Keratinocyte (primary cell): ENCODE results near the gene TMEM87A. TPM values are rescaled to one million over a fixed set of nuclear protein-coding genes. Genes with fewer than 3 reads are reported as not detected.

ENCODE experiments used
- DNase-seq: peaks from one replicate; pipeline ENCODE4 v3.0.0-alpha.2; 2011; ENCODE audit warnings: low read depth, missing footprints, low spot score
- FAIRE-seq: peaks from 2 replicates; lab custom pipeline; 2011; peaks lifted over from hg19 to GRCh38; lab: Jason Lieb, UNC
- H2AFZ ChIP-seq: 2 replicates; pipeline ENCODE4 v1.6.0; 2012; ENCODE audit warnings: low read length, control low read depth, inconsistent platforms; ENCODE audit not compliant: control insufficient read depth
- H3K27ac ChIP-seq: 2 replicates; pipeline ENCODE4 v1.5.1; 2011; ENCODE audit warnings: low read length; ENCODE audit not compliant: control insufficient read depth, insufficient read depth
- H3K27me3 ChIP-seq: 3 replicates; pipeline ENCODE4 v1.6.0; 2011; ENCODE audit warnings: low read length; ENCODE audit not compliant: control insufficient read depth, insufficient read depth; ENCODE audit errors: extremely low read depth
- H3K36me3 ChIP-seq, 2 experiments: 2 replicates in 1 of 2; 3 replicates in 1 of 2; pipeline ENCODE4 v1.5.1; 2011; ENCODE audit warnings: low read length in 2 of 2, mild to moderate bottlenecking in 1 of 2; ENCODE audit not compliant: control insufficient read depth in 2 of 2, insufficient read depth in 2 of 2; ENCODE audit errors: extremely low read depth in 1 of 2
- H3K4me1 ChIP-seq: 3 replicates; pipeline ENCODE4 v1.5.1; 2011; ENCODE audit warnings: low read length; ENCODE audit not compliant: control insufficient read depth, insufficient read depth; ENCODE audit errors: extremely low read depth
- H3K4me2 ChIP-seq: 3 replicates; pipeline ENCODE4 v1.6.0; 2011; ENCODE audit warnings: low read depth, low read length; ENCODE audit not compliant: control insufficient read depth, insufficient read depth; ENCODE audit errors: extremely low read depth
- H3K4me3 ChIP-seq, 3 experiments: fragments of 200-600 bp in 1 of 3; sonication (generic) in 1 of 3; 2 replicates in 2 of 3; 3 replicates in 1 of 3; pipeline ENCODE4 v1.5.1; 2011 to 2016; ENCODE audit warnings: low read length in 3 of 3, mild to moderate bottlenecking in 3 of 3, control low read depth in 2 of 3, inconsistent platforms in 1 of 3, low read depth in 1 of 3, mixed read lengths in 1 of 3, mixed run types in 1 of 3, moderate library complexity in 1 of 3; ENCODE audit not compliant: control insufficient read depth in 2 of 3, insufficient read depth in 2 of 3; ENCODE audit errors: extremely low read depth in 1 of 3
- H3K79me2 ChIP-seq: 2 replicates; pipeline ENCODE4 v1.6.0; 2012; ENCODE audit warnings: low read length; ENCODE audit not compliant: control insufficient read depth, insufficient read depth
- H3K9ac ChIP-seq: 3 replicates; pipeline ENCODE4 v1.6.0; 2011; ENCODE audit warnings: low read length; ENCODE audit not compliant: control insufficient read depth, insufficient read depth; ENCODE audit errors: extremely low read depth
- H3K9me1 ChIP-seq: 3 replicates; pipeline ENCODE4 v1.6.0; 2011; ENCODE audit warnings: low read length; ENCODE audit not compliant: control insufficient read depth, insufficient read depth; ENCODE audit errors: extremely low read depth
- H3K9me3 ChIP-seq: 2 replicates; pipeline ENCODE4 v1.5.1; 2012; ENCODE audit warnings: low read depth, low read length; ENCODE audit not compliant: control insufficient read depth
- H4K20me1 ChIP-seq: 3 replicates; pipeline ENCODE4 v1.6.0; 2011; ENCODE audit warnings: low read length; ENCODE audit not compliant: control insufficient read depth, insufficient read depth; ENCODE audit errors: extremely low read depth
- EZH2 ChIP-seq: IDR thresholded peaks from one replicate; pipeline ENCODE4 v1.6.1; 2012; ENCODE audit warnings: inconsistent platforms, mild to moderate bottlenecking, low read length, moderate library complexity
- dilution Hi-C: fragments of 300-500 bp; cut with MboI; formaldehyde crosslinking; loops from one replicate; pipeline ENCODE4 v1.7.0; 2020; ENCODE audit warnings: low sequenced_read_pairs; ENCODE audit not compliant: extremely low pct_ligation_motif_present
- polyA plus RNA-seq, 5 experiments: library from polyadenylated mRNA; depleted of rRNA in 3 of 5; stranded (reverse) in 3 of 5; stranded (forward) in 1 of 5; unstranded in 1 of 5; fragments of >200 nt; gene quantifications; 1 replicate in 1 of 5; 2 replicates in 3 of 5; 3 replicates in 1 of 5; pipeline versions ENCODE4 v1.2.1 to v1.2.3, GENCODE V29; 2011 to 2012; ENCODE audit warnings: missing spikeins in 2 of 5, low read depth in 1 of 5, low replicate concordance in 1 of 5
- TF ChIP-seq, protein P1 (sequence below), 3 experiments: IDR thresholded peaks in 1 of 3; conservative IDR thresholded peaks in 1 of 3; optimal IDR thresholded peaks in 1 of 3; 2 replicates in 2 of 3; 3 replicates in 1 of 3; pipeline versions ENCODE3 to v1.5.1; 2011; ENCODE audit warnings: low read length in 3 of 3, mild to moderate bottlenecking in 3 of 3, moderate library complexity in 2 of 3, control low read depth in 1 of 3, inconsistent platforms in 1 of 3; ENCODE audit not compliant: insufficient read depth in 2 of 3; ENCODE audit errors: extremely low read depth in 1 of 3

TMEM87A gene
- polyA plus RNA-seq, 1 donor (not counting 4 experiments of a cell fraction or from before 2014, with no cell fraction given) = 43.7 TPM

DNA sequence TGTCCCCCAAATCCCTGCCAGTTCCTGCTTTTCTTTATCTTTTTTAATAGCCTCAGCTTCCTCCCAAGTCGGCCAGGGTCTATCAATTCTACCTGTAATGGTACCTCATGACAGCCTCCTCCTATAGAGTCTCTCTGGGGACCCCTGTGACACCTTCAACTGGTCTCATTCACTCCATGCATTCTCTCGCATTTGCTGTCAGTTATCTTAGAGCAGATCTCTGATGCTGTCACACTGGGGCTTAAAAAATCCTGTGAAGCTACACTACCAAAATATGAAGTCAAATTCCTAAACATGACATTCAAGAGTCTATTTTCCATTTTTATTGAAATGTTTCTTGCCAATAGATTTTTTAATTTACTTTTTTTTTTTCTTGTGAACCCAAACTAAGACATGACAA, 70.6 kb downstream of the TMEM87A start:
- Histone ChIP-seq H3K27me3 (no peaks in the 10 kb centered on the region), H2AFZ (no peak overlapping the region), H3K36me3 (peaks cover 0 to 1% of the 10 kb centered on the region in 2 experiments), H3K4me3 (no peak overlapping the region), H3K27ac (no peak overlapping the region), H3K4me1 (peaks cover 8% of the 10 kb centered on the region), H3K9ac (no peak overlapping the region), H3K9me3 (no peaks in the 10 kb centered on the region), H3K4me2 (no peak overlapping the region), H3K9me1 (peaks cover 4% of the 10 kb centered on the region), H4K20me1 (no peaks in the 10 kb centered on the region), H3K79me2 (peaks cover 35% of the 10 kb centered on the region)
- dilution Hi-C loops = no loop called here
- TF ChIP-seq, protein P1, sequence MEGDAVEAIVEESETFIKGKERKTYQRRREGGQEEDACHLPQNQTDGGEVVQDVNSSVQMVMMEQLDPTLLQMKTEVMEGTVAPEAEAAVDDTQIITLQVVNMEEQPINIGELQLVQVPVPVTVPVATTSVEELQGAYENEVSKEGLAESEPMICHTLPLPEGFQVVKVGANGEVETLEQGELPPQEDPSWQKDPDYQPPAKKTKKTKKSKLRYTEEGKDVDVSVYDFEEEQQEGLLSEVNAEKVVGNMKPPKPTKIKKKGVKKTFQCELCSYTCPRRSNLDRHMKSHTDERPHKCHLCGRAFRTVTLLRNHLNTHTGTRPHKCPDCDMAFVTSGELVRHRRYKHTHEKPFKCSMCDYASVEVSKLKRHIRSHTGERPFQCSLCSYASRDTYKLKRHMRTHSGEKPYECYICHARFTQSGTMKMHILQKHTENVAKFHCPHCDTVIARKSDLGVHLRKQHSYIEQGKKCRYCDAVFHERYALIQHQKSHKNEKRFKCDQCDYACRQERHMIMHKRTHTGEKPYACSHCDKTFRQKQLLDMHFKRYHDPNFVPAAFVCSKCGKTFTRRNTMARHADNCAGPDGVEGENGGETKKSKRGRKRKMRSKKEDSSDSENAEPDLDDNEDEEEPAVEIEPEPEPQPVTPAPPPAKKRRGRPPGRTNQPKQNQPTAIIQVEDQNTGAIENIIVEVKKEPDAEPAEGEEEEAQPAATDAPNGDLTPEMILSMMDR (optimal IDR thresholded peaks at IDR 0.05 in 1 of 3, IDR thresholded peaks at IDR 0.05 in 1 of 3, conservative IDR thresholded peaks at IDR 0.05 in 1 of 3; ENCODE audit: extremely low read depth in 1 of 3, insufficient read depth in 2 of 3, low read length in 3 of 3) = no peak
- TF ChIP-seq EZH2 = no peak
- FAIRE-seq (no peak), DNase-seq (no peak)

- Histone ChIP-seq H2AFZ (no peak overlapping the region), H3K9me3 (no peaks in the 10 kb centered on the region), H3K4me1 (peaks cover 1% of the 10 kb centered on the region), H3K79me2 (peaks cover 26% of the 10 kb centered on the region), H4K20me1 (no peaks in the 10 kb centered on the region), H3K9ac (no peak overlapping the region), H3K36me3 (peaks cover 0 to 1% of the 10 kb centered on the region in 2 experiments), H3K27ac (no peak overlapping the region), H3K4me3 (no peak overlapping the region), H3K27me3 (no peaks in the 10 kb centered on the region), H3K4me2 (no peak overlapping the region), H3K9me1 (peaks cover 4% of the 10 kb centered on the region)
- no peak for DNase-seq
- FAIRE-seq = no peak
- TF ChIP-seq, protein P1 (optimal IDR thresholded peaks at IDR 0.05 in 1 of 3, IDR thresholded peaks at IDR 0.05 in 1 of 3, conservative IDR thresholded peaks at IDR 0.05 in 1 of 3; ENCODE audit: extremely low read depth in 1 of 3, insufficient read depth in 2 of 3, low read length in 3 of 3) = no peak
- TF ChIP-seq EZH2 = no peak
- dilution Hi-C loops = no loop called here
These were observed 71.4 kb downstream of the TMEM87A start for GRCh38 chr15:42201801-42202200.
